ENCODE results near the gene ARHGAP27. TPM values are rescaled to one million over a fixed set of nuclear protein-coding genes. Genes with fewer than 3 reads are reported as not detected.
"Not testable (repeated sequence)": the region's sequence is repeated elsewhere in the genome, so short reads cannot be mapped to it uniquely, and the experiment has no call there.

The ARHGAP27 gene
- total RNA-seq, 1 experiment from 2014 or later: 0.17 TPM

DNA sequence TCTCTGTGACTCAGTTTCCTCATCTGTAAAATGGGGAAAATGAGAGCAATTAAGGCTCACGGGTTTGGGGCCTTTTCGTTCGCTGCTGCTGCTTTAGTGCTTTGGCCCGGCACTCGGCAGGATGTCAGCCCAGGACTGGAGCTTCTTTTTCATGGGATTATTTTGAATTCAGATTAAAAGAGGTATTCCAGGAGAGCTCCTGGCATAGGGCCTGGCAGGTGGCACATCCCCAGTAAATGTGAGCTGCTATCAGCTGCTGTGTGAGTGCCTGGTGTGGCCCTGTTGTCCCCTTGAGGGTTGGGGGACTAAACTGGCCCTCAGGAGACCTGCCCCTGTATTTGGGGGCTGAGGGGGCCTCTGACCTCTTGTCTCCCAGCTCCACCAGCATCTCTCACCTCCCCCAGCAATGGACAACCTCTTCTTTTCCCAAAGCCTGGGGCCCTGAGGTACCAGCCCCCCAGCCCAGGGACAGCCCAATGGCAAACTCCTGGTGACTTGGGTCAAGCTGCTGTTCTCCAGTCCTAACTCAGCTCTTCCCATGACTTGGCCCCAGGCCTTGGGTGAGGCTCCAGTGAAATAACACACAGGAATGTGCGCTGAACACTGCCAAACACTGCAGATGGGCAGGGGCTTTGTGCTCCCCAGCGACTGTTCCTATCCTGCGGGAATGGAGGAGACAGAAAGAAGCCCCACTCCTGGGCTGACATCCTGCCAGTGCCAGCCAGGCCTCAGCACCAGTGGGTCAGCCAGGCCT, 14.4 kb upstream of the ARHGAP27 start:
- H3K4me3 ChIP-seq (ENCODE audit: low read depth, low read length, poor library complexity, severe bottlenecking); POLR2A ChIA-PET (ENCODE audit: low non-redundant PET); H3K27ac ChIP-seq (ENCODE audit: low read depth, low read length, poor library complexity, severe bottlenecking); H3K4me1 ChIP-seq (ENCODE audit: insufficient read depth, low read length, poor library complexity, severe bottlenecking); BruUV-seq (replicated peaks); H3K9me3 ChIP-seq (ENCODE audit: low read depth, low read length, poor library complexity, severe bottlenecking); H3K27me3 ChIP-seq (replicated peaks; ENCODE audit: insufficient read depth, low read depth, low read length, poor library complexity); intact Hi-C loops (cut with micrococcal nuclease; ENCODE audit: unreplicated experiment); H3K36me3 ChIP-seq (ENCODE audit: insufficient read depth, low read length, poor library complexity, severe bottlenecking); DNase-seq (ENCODE audit: low spot score): not testable (repeated sequence)
- CTCF ChIA-PET: interaction anchor here (0.6 kb wide), 1 partner anchor 239 kb away, joined by 5 read pairs; no protein-coding TSS in a partner anchor

DNA sequence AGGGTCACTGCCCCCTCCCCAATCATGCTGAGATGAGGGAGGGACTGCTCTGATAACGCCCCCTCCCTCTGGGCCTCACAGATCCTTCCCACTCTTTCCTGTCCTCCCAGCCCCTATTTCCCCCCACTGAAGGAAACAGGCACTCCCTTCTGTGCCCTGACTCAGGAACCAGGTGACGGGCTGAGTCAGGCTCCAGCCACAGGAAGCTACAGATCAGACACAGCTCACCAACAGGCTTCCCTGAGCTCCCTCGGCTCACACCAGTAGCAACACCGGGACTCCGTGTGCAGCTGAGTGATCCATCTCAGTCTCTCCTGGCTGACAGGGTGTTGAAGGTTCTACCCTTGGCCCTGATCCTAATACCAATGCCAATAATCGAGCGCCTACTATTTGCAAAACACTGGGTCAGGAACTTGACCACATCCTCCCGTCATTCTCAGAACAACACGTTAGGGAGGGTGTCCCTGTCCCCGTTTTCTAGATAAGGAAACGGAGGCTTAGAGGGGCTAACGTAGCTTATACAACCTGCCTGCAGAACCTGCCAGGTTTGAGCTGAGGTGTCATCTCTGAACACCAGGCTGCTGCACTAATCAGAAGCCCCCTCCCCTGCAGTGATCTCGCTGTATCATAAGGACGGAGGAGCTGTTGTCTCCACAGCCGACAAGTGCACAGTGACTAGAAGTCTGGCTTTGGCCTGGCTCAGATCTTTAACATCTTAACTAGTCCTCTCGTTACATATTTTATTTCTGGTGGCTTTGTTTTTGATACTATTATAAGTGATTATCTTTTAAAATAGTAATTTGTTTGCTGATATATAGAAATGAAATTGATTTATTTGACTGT, 13.5 kb upstream of the ARHGAP27 start:
- DNase-seq (ENCODE audit: low spot score); H3K36me3 ChIP-seq (ENCODE audit: insufficient read depth, low read length, poor library complexity, severe bottlenecking); H3K9me3 ChIP-seq (ENCODE audit: low read depth, low read length, poor library complexity, severe bottlenecking); H3K27me3 ChIP-seq (replicated peaks; ENCODE audit: insufficient read depth, low read depth, low read length, poor library complexity); H3K4me3 ChIP-seq (ENCODE audit: low read depth, low read length, poor library complexity, severe bottlenecking); CTCF ChIA-PET; POLR2A ChIA-PET (ENCODE audit: low non-redundant PET); intact Hi-C loops (cut with micrococcal nuclease; ENCODE audit: unreplicated experiment); H3K4me1 ChIP-seq (ENCODE audit: insufficient read depth, low read length, poor library complexity, severe bottlenecking); H3K27ac ChIP-seq (ENCODE audit: low read depth, low read length, poor library complexity, severe bottlenecking); BruUV-seq (replicated peaks): not testable (repeated sequence)

DNA sequence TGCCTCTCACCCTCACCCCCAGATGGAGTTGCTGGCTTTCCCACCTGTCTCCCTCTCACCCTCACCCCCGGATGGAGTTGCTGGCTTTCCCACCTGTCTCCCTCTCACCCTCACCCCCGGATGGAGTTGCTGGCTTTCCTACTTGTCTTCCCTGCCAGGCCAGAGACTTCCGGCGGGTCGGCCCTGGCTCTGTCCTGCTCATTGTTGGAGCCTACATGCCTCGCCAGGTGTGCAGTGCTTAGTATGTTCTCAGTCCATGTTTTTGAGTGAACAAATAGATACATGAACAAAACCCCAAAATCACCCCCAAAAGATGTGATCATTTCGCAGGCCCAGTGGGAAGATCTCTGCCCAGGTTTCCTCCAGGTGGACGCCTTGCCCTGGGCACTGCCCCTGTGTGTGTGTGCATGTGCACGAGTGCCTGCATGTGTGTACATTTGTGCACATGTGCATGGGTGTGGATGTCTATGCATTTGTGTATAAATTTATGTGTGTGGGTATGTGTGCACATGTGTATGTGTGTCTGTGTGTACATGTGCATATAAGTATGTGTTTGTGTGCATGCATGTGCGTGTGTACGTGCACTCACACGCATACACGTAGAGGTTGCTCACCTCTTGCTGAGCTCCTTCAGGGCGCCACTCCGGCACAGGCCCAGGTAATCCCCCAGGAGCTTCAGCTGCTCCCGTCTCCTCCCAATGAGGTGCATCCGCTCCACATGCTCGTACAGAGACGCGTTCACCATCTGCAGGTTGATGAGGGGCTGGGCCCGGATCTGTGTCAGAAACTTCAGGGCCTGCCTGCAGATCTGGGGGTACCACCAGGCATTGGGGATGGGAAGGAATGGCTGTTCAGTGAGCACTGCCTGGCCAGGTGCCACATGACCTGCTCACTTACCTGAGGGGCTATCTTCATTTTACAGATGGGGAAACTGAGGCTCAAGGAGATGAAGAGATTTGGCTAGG, 12.5 kb upstream of the ARHGAP27 start:
- BruUV-seq (replicated peaks); H3K4me3 ChIP-seq (ENCODE audit: low read depth, low read length, poor library complexity, severe bottlenecking); H3K4me1 ChIP-seq (ENCODE audit: insufficient read depth, low read length, poor library complexity, severe bottlenecking); H3K27ac ChIP-seq (ENCODE audit: low read depth, low read length, poor library complexity, severe bottlenecking); intact Hi-C loops (cut with micrococcal nuclease; ENCODE audit: unreplicated experiment); H3K27me3 ChIP-seq (replicated peaks; ENCODE audit: insufficient read depth, low read depth, low read length, poor library complexity); CTCF ChIA-PET; H3K9me3 ChIP-seq (ENCODE audit: low read depth, low read length, poor library complexity, severe bottlenecking); H3K36me3 ChIP-seq (ENCODE audit: insufficient read depth, low read length, poor library complexity, severe bottlenecking); POLR2A ChIA-PET (ENCODE audit: low non-redundant PET); DNase-seq (ENCODE audit: low spot score): not testable (repeated sequence)

GRCh38 chr17:45444301-45444700, 11.6 kb upstream of the ARHGAP27 start:
- H3K27ac ChIP-seq (ENCODE audit: low read depth, low read length, poor library complexity, severe bottlenecking); intact Hi-C loops (cut with micrococcal nuclease; ENCODE audit: unreplicated experiment); H3K4me3 ChIP-seq (ENCODE audit: low read depth, low read length, poor library complexity, severe bottlenecking); H3K36me3 ChIP-seq (ENCODE audit: insufficient read depth, low read length, poor library complexity, severe bottlenecking); DNase-seq (ENCODE audit: low spot score); H3K27me3 ChIP-seq (replicated peaks; ENCODE audit: insufficient read depth, low read depth, low read length, poor library complexity); H3K4me1 ChIP-seq (ENCODE audit: insufficient read depth, low read length, poor library complexity, severe bottlenecking); CTCF ChIA-PET; BruUV-seq (replicated peaks); H3K9me3 ChIP-seq (ENCODE audit: low read depth, low read length, poor library complexity, severe bottlenecking); POLR2A ChIA-PET (ENCODE audit: low non-redundant PET): not testable (repeated sequence)

DNA sequence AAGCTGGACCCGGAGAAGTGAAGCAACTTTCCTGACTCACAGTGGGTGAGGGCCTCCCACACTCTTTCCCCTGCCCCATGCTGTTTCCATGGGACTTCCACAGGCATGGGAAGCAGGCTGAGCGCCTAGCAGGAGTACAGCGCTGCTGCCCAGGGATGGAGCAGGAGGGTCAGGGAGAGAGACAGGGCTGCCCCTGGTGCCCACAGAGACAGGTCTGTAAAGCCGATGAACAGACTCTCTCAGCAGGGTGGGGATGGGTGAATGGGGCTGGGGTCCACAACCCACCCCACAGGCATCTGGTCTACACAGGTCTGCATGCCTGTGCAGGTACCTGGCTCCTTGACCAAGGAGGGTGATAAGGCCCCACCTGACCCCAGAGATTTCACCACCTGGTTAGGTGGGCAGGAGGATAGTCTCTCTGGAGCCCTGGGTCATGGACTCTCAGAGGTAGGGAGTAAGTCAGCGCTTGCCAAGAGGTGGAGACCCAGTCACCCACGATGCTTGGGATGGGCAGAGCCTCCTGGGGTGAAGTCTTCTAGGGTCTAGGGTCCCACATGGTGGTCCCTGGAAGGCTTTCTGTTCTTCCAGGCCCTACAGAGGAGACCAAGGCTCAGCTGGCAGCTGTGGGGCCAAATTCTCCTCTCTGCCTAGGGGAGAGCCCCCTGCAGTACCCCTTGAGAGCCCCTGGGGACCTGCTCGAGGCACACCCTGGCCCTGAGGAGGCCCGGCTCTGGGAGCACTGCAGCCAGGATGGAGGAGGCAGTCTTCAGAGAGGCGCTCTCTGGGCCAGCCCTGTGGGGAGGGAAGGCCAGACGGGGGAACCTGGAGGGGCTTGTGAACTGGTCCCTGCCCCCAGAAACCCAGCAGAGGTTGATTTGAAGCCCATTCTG, 10.9 kb upstream of the ARHGAP27 start:
- H3K9me3 ChIP-seq (ENCODE audit: low read depth, low read length, poor library complexity, severe bottlenecking); intact Hi-C loops (cut with micrococcal nuclease; ENCODE audit: unreplicated experiment); H3K4me3 ChIP-seq (ENCODE audit: low read depth, low read length, poor library complexity, severe bottlenecking); H3K27ac ChIP-seq (ENCODE audit: low read depth, low read length, poor library complexity, severe bottlenecking); DNase-seq (ENCODE audit: low spot score); CTCF ChIA-PET; H3K4me1 ChIP-seq (ENCODE audit: insufficient read depth, low read length, poor library complexity, severe bottlenecking); H3K36me3 ChIP-seq (ENCODE audit: insufficient read depth, low read length, poor library complexity, severe bottlenecking); BruUV-seq (replicated peaks); H3K27me3 ChIP-seq (replicated peaks; ENCODE audit: insufficient read depth, low read depth, low read length, poor library complexity); POLR2A ChIA-PET (ENCODE audit: low non-redundant PET): not testable (repeated sequence)
